ENCODE results near the gene PDIA2. TPM values are rescaled to one million over a fixed set of nuclear protein-coding genes. Genes with fewer than 3 reads are reported as not detected.

Gene PDIA2, protein sequence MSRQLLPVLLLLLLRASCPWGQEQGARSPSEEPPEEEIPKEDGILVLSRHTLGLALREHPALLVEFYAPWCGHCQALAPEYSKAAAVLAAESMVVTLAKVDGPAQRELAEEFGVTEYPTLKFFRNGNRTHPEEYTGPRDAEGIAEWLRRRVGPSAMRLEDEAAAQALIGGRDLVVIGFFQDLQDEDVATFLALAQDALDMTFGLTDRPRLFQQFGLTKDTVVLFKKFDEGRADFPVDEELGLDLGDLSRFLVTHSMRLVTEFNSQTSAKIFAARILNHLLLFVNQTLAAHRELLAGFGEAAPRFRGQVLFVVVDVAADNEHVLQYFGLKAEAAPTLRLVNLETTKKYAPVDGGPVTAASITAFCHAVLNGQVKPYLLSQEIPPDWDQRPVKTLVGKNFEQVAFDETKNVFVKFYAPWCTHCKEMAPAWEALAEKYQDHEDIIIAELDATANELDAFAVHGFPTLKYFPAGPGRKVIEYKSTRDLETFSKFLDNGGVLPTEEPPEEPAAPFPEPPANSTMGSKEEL
- under 1 TPM in 1 of 4 donors, not detected in 3; 0.97 TPM for total RNA-seq

DNA sequence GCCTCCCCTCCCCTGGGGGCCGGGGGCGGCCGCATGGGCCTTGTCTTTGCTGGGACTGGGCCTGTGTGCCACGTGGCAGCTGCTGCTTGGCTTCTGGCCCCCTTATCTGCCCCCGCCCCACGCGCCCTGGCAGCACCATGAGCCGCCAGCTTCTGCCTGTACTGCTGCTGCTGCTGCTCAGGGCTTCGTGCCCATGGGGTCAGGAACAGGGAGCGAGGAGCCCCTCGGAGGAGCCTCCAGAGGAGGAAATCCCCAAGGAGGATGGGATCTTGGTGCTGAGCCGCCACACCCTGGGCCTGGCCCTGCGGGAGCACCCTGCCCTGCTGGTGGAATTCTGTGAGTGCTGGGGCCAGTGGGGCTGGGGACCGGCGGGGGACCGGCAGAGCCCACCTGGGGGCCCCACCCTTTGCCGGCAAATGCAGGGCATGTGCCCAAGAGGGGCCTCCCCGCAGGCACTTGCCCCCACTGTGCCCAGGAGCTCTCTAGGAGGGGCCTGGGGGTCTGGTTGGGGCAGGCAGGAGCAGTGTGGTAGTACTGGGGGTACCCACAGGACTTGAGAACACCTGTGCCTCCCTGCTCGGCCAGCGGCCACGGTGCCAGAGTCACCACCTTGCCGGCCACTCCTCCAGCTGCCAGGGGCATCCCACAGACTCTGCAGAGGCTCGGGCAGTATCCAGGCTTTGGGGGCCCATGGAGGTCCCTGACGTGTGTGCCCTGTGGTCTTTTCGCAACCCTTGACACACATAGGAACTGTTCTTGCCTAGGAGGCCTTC lies at the start of gene PDIA2:
PDIA2 (plus strand) TSS at position 132 of the 773 bp plus-strand sequence; CDS start at position 138, 6 bp downstream.
- no peak within 1 kb of the TSS for H3K27ac ChIP-seq
- H3K36me3 ChIP-seq = no peaks in the 10 kb centered on the region
- H3K9me3 ChIP-seq = no peaks in the 10 kb centered on the region
- intact Hi-C loops (cut with DNase I; ENCODE audit: low total_unique reads) = loop anchor here (10.0 kb wide), 1 partner anchor 62 kb away; no protein-coding TSS in a partner anchor
- DNase-seq = no peak
- peaks cover 0 to 9% of the 10 kb centered on the region in 2 donors for H3K4me1 ChIP-seq
- no peak for TF ChIP-seq POLR2A (IDR thresholded peaks at IDR 0.05)
- TF ChIP-seq, protein P1, sequence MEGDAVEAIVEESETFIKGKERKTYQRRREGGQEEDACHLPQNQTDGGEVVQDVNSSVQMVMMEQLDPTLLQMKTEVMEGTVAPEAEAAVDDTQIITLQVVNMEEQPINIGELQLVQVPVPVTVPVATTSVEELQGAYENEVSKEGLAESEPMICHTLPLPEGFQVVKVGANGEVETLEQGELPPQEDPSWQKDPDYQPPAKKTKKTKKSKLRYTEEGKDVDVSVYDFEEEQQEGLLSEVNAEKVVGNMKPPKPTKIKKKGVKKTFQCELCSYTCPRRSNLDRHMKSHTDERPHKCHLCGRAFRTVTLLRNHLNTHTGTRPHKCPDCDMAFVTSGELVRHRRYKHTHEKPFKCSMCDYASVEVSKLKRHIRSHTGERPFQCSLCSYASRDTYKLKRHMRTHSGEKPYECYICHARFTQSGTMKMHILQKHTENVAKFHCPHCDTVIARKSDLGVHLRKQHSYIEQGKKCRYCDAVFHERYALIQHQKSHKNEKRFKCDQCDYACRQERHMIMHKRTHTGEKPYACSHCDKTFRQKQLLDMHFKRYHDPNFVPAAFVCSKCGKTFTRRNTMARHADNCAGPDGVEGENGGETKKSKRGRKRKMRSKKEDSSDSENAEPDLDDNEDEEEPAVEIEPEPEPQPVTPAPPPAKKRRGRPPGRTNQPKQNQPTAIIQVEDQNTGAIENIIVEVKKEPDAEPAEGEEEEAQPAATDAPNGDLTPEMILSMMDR (IDR thresholded peaks at IDR 0.05) = no peak
- no peak within 1 kb of the TSS for H3K4me3 ChIP-seq
- H3K27me3 ChIP-seq = peaks cover 3 to 8% of the 10 kb centered on the region in 2 donors

DNA sequence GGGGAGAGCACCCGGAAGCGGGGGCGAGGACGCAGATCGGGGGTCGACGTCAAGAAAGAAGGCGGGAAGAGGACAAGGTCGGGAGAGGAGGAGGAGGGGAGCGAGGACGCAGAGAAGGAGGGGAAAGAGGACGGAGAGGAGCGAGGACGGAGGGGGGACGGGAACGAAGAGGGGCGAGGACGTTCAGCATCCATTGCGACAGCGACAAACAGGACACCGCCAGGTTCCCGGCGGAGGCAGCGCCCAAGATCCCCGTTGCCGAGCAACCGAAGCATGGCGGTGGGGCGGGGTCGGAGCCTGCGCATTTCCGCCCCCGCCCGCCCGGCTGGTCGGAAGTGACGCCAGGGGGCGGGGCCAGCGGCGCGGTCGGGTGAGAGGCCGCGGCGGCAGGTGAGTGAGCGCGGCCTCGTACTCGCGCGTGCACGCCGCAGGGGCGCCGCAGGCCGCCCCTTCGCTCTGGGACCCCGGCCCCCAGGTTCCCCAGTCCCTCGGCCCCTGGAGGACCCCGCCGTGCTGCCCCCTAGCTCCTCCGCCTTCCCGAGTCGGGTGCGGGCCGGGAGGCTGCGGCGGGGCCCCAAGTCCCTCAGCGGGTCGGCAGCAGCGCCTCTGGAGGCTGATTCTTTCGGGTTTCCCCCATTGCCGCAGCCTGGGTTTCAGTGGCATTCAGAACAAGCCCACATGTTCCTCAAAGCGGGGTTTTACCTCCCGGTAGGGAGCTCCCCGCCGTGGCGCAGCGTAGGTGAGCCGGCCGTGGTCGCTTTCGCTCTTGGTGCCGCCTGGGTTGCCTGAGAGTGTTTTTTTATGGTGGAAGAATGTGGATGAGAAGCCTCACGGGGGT lies 48.3 kb upstream of the PDIA2 start, which contains the start of gene FAM234A:
FAM234A (plus strand) TSS at position 354 of the 838 bp plus-strand sequence. CDS start 19,593 bp downstream, outside the sequence.
- DNase-seq = peak; percentile 92
- Histone ChIP-seq H3K27ac (peak within 1 kb of the TSS; percentile 88 to 94), H3K9me3 (no peaks in the 10 kb centered on the region), H3K4me3 (peak within 1 kb of the TSS; percentile 51 to 70), H3K4me1 (no peaks in the 10 kb centered on the region), H3K36me3 (no peaks in the 10 kb centered on the region), H3K27me3 (no peaks in the 10 kb centered on the region)
- intact Hi-C loops (cut with DNase I; ENCODE audit: low total_unique reads) = no loop called here
- peak; percentile 96 to 98 for TF ChIP-seq POLR2A (IDR thresholded peaks at IDR 0.05)
- TF ChIP-seq, protein P1 (IDR thresholded peaks at IDR 0.05) = peak in 3 of 4 experiments; percentile 27 to 62 (median 59)

DNA sequence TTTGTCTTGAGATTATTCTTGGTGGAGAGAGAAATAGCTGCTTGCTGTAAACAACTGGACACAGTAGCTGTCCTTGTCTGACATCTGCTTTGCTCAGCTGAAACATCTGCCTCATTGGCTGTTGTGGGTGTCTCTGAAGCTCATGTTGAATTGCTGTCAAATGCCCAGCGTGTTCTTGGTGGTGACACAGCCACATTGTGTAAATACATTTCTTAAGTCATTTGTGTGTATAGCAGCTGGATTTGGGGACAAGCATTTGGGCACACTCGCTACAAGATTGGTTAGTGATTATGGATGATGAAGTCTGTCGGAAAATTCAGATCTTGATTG lies 43.1 kb upstream of the PDIA2 start:
- Histone ChIP-seq H3K4me3 (no peak overlapping the region), H3K9me3 (no peaks in the 10 kb centered on the region), H3K36me3 (no peaks in the 10 kb centered on the region), H3K4me1 (no peaks in the 10 kb centered on the region), H3K27me3 (no peaks in the 10 kb centered on the region), H3K27ac (no peak overlapping the region)
- DNase-seq = no peak
- intact Hi-C loops (cut with DNase I; ENCODE audit: low total_unique reads) = no loop called here
- TF ChIP-seq POLR2A (IDR thresholded peaks at IDR 0.05) = no peak
- TF ChIP-seq, protein P1 (IDR thresholded peaks at IDR 0.05) = no peak

DNA sequence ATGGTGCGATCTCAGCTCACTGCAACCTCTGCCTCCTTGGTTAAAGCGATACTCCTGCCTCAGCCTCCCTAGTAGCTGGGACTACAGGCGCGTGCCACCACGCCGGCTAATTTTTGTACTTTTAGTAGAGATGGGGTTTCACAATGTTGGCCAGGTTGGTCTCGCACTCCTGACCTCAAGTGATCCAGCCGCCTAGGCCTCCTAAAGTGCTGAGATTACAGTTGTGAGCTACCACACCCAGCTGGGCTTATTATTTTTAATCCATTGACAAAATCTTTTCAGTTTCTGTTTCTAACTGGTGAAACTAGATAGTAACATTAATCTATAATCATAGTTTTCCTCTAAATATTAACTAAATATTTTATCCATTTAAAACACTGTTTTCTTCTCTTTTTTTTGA lies 42.4 kb upstream of the PDIA2 start:
- H3K27me3 ChIP-seq = no peaks in the 10 kb centered on the region
- intact Hi-C loops (cut with DNase I; ENCODE audit: low total_unique reads) = no loop called here
- H3K27ac ChIP-seq = no peak overlapping the region
- H3K36me3 ChIP-seq = no peaks in the 10 kb centered on the region
- no peaks in the 10 kb centered on the region for H3K4me1 ChIP-seq
- H3K4me3 ChIP-seq = no peak overlapping the region
- no peak for DNase-seq
- TF ChIP-seq POLR2A (IDR thresholded peaks at IDR 0.05) = no peak
- H3K9me3 ChIP-seq = no peaks in the 10 kb centered on the region

DNA sequence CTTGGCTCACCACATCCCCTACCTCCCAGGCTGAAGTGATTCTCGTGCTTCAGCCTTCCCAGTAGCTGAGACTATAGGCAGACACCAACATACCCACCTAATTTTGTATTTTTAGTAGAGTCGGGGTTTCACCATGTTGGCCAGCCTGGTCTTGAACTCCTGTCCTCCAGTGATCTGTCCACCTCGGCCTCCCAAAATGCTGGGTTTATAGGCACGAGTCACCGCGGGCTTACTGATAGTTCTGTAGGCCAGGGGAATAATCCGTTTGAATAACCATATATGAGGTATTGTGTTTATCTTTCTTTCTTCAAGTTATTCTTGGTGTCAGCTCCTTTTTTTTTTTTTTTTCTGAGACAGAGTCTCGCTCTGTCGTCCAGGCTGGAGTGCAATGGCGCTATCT lies 40.7 kb upstream of the PDIA2 start:
- no peak overlapping the region for H3K4me3 ChIP-seq
- no peak for DNase-seq
- H3K4me1 ChIP-seq = no peaks in the 10 kb centered on the region
- no peaks in the 10 kb centered on the region for H3K9me3 ChIP-seq
- TF ChIP-seq, protein P1 (IDR thresholded peaks at IDR 0.05) = no peak
- TF ChIP-seq POLR2A (IDR thresholded peaks at IDR 0.05) = no peak
- intact Hi-C loops (cut with DNase I; ENCODE audit: low total_unique reads) = no loop called here
- no peaks in the 10 kb centered on the region for H3K27me3 ChIP-seq
- no peaks in the 10 kb centered on the region for H3K36me3 ChIP-seq
- no peak overlapping the region for H3K27ac ChIP-seq

All from uterus (tissue), 4 donors.